ENCODE measurements around the gene SNRPB2. TPM values are rescaled to one million over a fixed set of nuclear protein-coding genes. Genes with fewer than 3 reads are reported as not detected.

Gene SNRPB2
- total and polyA plus RNA-seq, 9 of the 15 experiments (the other 6 are each of a cell fraction or from before 2014, with no cell fraction given) = 40.0 to 131 (median 89.4) TPM

DNA sequence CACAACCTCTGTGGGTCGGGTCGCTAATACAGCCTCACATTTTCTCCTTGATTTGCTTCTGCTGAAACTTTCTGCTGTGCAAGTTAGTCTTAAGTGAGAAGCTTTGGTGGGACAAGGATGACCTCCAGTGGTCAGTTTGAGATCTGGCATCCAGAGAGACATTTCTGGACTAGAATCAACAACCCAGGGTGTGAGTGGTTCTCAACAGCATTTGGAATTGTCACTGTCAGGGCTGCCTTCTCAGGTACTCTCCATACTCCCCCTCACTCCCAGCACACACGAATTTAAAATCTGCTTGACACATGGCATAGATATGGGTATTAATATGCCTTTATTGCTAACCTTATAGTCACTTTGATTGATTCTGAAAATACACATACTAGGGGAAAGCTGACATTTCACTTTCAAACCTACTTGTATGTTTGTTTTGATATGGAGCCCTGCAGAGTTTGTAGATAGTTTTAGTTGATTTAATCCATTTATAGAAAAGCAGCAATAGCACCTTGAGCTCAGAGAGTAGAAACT, 31.5 kb downstream of the SNRPB2 start (continued):
- TF ChIP-seq, protein P1, sequence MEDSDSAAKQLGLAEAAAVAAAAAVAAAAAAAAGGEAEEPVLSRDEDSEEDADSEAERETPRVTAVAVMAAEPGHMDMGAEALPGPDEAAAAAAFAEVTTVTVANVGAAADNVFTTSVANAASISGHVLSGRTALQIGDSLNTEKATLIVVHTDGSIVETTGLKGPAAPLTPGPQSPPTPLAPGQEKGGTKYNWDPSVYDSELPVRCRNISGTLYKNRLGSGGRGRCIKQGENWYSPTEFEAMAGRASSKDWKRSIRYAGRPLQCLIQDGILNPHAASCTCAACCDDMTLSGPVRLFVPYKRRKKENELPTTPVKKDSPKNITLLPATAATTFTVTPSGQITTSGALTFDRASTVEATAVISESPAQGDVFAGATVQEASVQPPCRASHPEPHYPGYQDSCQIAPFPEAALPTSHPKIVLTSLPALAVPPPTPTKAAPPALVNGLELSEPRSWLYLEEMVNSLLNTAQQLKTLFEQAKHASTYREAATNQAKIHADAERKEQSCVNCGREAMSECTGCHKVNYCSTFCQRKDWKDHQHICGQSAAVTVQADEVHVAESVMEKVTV (CRISPR knock-in tag; IDR thresholded peaks at IDR 0.05) = 0 out of 2 replicates have a peak, but pooled peaks have one; percentile 34
- TF ChIP-seq, protein P2, sequence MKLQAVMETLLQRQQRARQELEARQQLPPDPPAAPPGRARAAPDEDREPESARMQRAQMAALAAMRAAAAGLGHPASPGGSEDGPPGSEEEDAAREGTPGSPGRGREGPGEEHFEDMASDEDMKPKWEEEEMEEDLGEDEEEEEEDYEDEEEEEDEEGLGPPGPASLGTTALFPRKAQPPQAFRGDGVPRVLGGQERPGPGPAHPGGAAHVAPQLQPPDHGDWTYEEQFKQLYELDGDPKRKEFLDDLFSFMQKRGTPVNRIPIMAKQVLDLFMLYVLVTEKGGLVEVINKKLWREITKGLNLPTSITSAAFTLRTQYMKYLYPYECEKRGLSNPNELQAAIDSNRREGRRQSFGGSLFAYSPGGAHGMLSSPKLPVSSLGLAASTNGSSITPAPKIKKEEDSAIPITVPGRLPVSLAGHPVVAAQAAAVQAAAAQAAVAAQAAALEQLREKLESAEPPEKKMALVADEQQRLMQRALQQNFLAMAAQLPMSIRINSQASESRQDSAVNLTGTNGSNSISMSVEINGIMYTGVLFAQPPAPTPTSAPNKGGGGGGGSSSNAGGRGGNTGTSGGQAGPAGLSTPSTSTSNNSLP (IDR thresholded peaks at IDR 0.05; ENCODE audit: borderline replicate concordance, low read depth, low read length) = no peak

DNA sequence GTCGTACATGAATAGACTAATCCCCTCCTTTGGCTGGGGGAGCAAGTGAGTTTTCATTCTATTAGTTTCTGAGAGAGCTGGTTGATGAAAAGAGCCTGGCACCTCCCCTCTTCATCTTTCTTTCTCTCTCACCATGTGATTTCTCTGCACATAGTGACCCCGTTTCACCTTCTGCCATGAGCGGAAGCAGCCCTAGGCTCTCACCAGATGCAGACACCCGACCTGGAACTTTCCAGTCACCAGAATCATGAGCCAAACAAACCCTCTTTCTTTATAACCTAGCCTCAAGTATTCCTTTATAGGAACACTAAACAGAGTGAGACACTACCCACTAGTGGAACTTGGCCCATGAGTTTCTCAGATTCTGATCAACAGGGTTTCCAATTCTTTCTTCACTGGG, 34.7 kb downstream of the SNRPB2 start:
- no peak for DNase-seq (ENCODE audit: extremely low read depth in 1 of 4, low spot score in 3 of 4)
- Histone ChIP-seq H3K4me2 (ENCODE audit: insufficient read depth, low read length) (no peak overlapping the region), H3K36me3 (ENCODE audit: control insufficient read depth, insufficient read depth, low read length) (no peaks in the 10 kb centered on the region), H3K27ac (ENCODE audit: extremely low read depth, low read depth, low read length) (no peak overlapping the region), H3K79me2 (ENCODE audit: control insufficient read depth, insufficient read depth, low read length) (no peaks in the 10 kb centered on the region), H4K20me1 (replicated peaks; ENCODE audit: control insufficient read depth, insufficient read depth, low read length) (no peaks in the 10 kb centered on the region), H3K9me3 (replicated peaks; ENCODE audit: control insufficient read depth, insufficient read depth, low read depth, low read length) (no peaks in the 10 kb centered on the region), H3K9me1 (ENCODE audit: control insufficient read depth, insufficient read depth, low read length) (no peaks in the 10 kb centered on the region), H3K9ac (ENCODE audit: insufficient read depth in 1 of 2, low read depth in 2 of 2, low read length in 2 of 2) (no peak overlapping the region), H3K27me3 (ENCODE audit: control insufficient read depth in 2 of 2, insufficient read depth in 2 of 2, low read length in 2 of 2) (no peaks in the 10 kb centered on the region), H3K4me3 (no peak overlapping the region), H3K4me1 (replicated peaks in 1 of 2; ENCODE audit: control insufficient read depth in 2 of 2, insufficient read depth in 2 of 2, low read length in 2 of 2) (no peaks in the 10 kb centered on the region; a peak in 1 of 5 replicates), H2AFZ (ENCODE audit: low read depth, low read length) (no peak overlapping the region)
- no TSS peak for BruUV-seq (replicated peaks)
- in situ Hi-C loops (cut with MboI) = loop anchor here (25.0 kb wide), 1 partner anchor 1052 kb away; no protein-coding TSS in a partner anchor
- ChIA-PET POLR2A (no interaction called here), CTCF (ENCODE audit: low intra/inter-chr PET ratio) (no interaction called here)
- intact Hi-C loops (cut with micrococcal nuclease) = no loop called here
- no peak for ATAC-seq
- FAIRE-seq = no peak
- WGBS (ENCODE audit: insufficient coverage, low coverage, missing lambda C conversion rate) = 0% methylated on average over 3 of the region's 4 CpGs
- TF ChIP-seq GATA2 (CRISPR knock-in tag; IDR thresholded peaks at IDR 0.05) = no peak
- TF ChIP-seq NFIX (CRISPR knock-in tag; IDR thresholded peaks at IDR 0.05; ENCODE audit: low read depth) = no peak
- TF ChIP-seq ZNF134 (CRISPR knock-in tag; conservative IDR thresholded peaks at IDR 0.05) = no peak
- TF ChIP-seq, protein P3, sequence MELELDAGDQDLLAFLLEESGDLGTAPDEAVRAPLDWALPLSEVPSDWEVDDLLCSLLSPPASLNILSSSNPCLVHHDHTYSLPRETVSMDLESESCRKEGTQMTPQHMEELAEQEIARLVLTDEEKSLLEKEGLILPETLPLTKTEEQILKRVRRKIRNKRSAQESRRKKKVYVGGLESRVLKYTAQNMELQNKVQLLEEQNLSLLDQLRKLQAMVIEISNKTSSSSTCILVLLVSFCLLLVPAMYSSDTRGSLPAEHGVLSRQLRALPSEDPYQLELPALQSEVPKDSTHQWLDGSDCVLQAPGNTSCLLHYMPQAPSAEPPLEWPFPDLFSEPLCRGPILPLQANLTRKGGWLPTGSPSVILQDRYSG (tag; conservative IDR thresholded peaks at IDR 0.05; ENCODE audit: low read depth) = no peak
- no peak for TF ChIP-seq GTF2E2 (tag; IDR thresholded peaks at IDR 0.05)
- TF ChIP-seq ZNF324 (CRISPR knock-in tag; IDR thresholded peaks at IDR 0.05) = no peak
- TF ChIP-seq ZNF384 (IDR thresholded peaks at IDR 0.05; ENCODE audit: low read depth, low read length) = no peak
- TF ChIP-seq SRSF9 (IDR thresholded peaks at IDR 0.05; ENCODE audit: borderline replicate concordance, low read depth, low read length) = no peak
- no peak for TF ChIP-seq SIX5 (IDR thresholded peaks at IDR 0.05; ENCODE audit: borderline replicate concordance in 1 of 2, insufficient read depth in 1 of 2, low read depth in 1 of 2, low read length in 2 of 2)
- TF ChIP-seq SRF (CRISPR knock-in tag; IDR thresholded peaks at IDR 0.05) = no peak
- no peak for TF ChIP-seq ZC3H8 (IDR thresholded peaks at IDR 0.05)
- no peak for TF ChIP-seq PHF20 (IDR thresholded peaks at IDR 0.05; ENCODE audit: partially characterized antibody)
- no peak for TF ChIP-seq JUNB (CRISPR knock-in tag; conservative IDR thresholded peaks at IDR 0.05)
- no peak for TF ChIP-seq TARDBP (IDR thresholded peaks at IDR 0.05)
- no peak for TF ChIP-seq MEF2D (tag; conservative IDR thresholded peaks at IDR 0.05; ENCODE audit: low read depth)
- TF ChIP-seq NFRKB (IDR thresholded peaks at IDR 0.05; ENCODE audit: low read depth) = no peak
- no peak for TF ChIP-seq TEAD1 (CRISPR knock-in tag; IDR thresholded peaks at IDR 0.05)

Data from K562 (cell line).